Kidney (tissue), 14 donors: ENCODE measurements around the gene FBXW9. TPM values are rescaled to one million over a fixed set of nuclear protein-coding genes. Genes with fewer than 3 reads are reported as not detected.
A peak's percentile ranks its signal among the peaks of the same experiment; 100 is the strongest.

Experiments used
- DNase-seq, 5 donors: peaks; one replicate each; pipeline ENCODE4 v3.0.0-alpha.2; 2013 to 2020
- FAIRE-seq: peaks from 2 replicates; lab custom pipeline; 2012; peaks lifted over from hg19 to GRCh38; lab: Jason Lieb, UNC
- H3K27ac ChIP-seq, 2 donors: one replicate each; pipeline ENCODE4 v1.7.0; 2013; ENCODE audit warnings: low read depth in 2 of 2, low read length in 2 of 2, inconsistent platforms in 1 of 2
- H3K27me3 ChIP-seq: one replicate; pipeline ENCODE4 v1.7.1; 2013; ENCODE audit warnings: low read length, inconsistent platforms; ENCODE audit not compliant: control insufficient read depth, insufficient read depth
- H3K36me3 ChIP-seq, 3 donors: one replicate each; pipeline versions ENCODE4 v1.7.0 to v1.7.1; 2013; ENCODE audit warnings: low read length in 3 of 3, control low read depth in 1 of 3, inconsistent platforms in 1 of 3; ENCODE audit not compliant: insufficient read depth in 3 of 3, control insufficient read depth in 2 of 3
- H3K4me1 ChIP-seq, 3 donors: one replicate each; pipeline versions ENCODE4 v1.7.0 to v1.7.1; 2013; ENCODE audit warnings: low read length in 3 of 3, inconsistent platforms in 1 of 3, low read depth in 1 of 3; ENCODE audit not compliant: control insufficient read depth in 2 of 3, insufficient read depth in 2 of 3
- H3K4me3 ChIP-seq, 3 donors: one replicate each; pipeline versions ENCODE4 v1.7.0 to v1.8.1; 2013; ENCODE audit warnings: low read length in 3 of 3, control low read depth in 1 of 3, inconsistent platforms in 1 of 3
- H3K9ac ChIP-seq, 3 donors: one replicate each; pipeline versions ENCODE4 v1.7.0 to v1.7.1; 2013; ENCODE audit warnings: low read length in 3 of 3, control low read depth in 1 of 3, inconsistent platforms in 1 of 3
- H3K9me3 ChIP-seq, 3 donors: one replicate each; pipeline versions ENCODE4 v1.7.0 to v1.7.1; 2013; ENCODE audit warnings: low read length in 3 of 3, control low read depth in 1 of 3, inconsistent platforms in 1 of 3; ENCODE audit not compliant: control insufficient read depth in 2 of 3, insufficient read depth in 1 of 3
- CTCF ChIP-seq: IDR thresholded peaks from 3 replicates; pipeline ENCODE4 v1.5.1; 2012; ENCODE audit warnings: mild to moderate bottlenecking, moderate library complexity, borderline replicate concordance; ENCODE audit not compliant: insufficient read depth; ENCODE audit errors: extremely low read depth
- intact Hi-C: fragments of 100-400 bp; cut with DNase I; formaldehyde crosslinking; loops from one replicate; pipeline ENCODE4 v1.11.1; 2022
- polyA plus RNA-seq: library from polyadenylated mRNA; stranded (reverse); fragments of 350-450 nt; fragmentation: Illumina TruSeq; extraction: RNeasy Lipid Tissue Mini Kit (QIAGEN cat#74804); gene quantifications from one replicate; pipeline ENCODE4 v1.2.3, GENCODE V29; 2014; ENCODE audit warnings: low read depth, low replicate concordance; ENCODE audit not compliant: insufficient read depth
- total RNA-seq: library from RNA; stranded (reverse); fragmentation: NEBNext Ultra II Directional; extraction: Animal tissue kit (Norgen Biotek cat#: 25700); gene quantifications from one replicate; pipeline ENCODE4 v1.2.1, GENCODE V29; 2021
- donor health status: control.
- donor health status: control.
- donor health status: control.
- donor health status: control.
- donor health status: control.
- donor health status: DM: yes; HTN: yes; CAD: no.
- donor health status: Normal renal cell carcinoma (clear cell type).

FBXW9 gene
- total and polyA plus RNA-seq, 2 donors from 2014 or later = 11.4 to 14.9 TPM

GRCh38 chr19:12657966-12658365 lies 38.5 kb downstream of the FBXW9 start:
- Histone ChIP-seq H3K4me1 (no peaks in the 10 kb centered on the region), H3K36me3 (peaks cover 5 to 10% (median 6%) of the 10 kb centered on the region in 3 donors), H3K9ac (no peak overlapping the region), H3K4me3 (no peak overlapping the region), H3K9me3 (no peaks in the 10 kb centered on the region), H3K27ac (no peak overlapping the region), H3K27me3 (no peaks in the 10 kb centered on the region)
- peak in 1 of 5 donors; percentile 47 for DNase-seq
- intact Hi-C loops = no loop called here
- TF ChIP-seq CTCF = no peak
- no peak for FAIRE-seq

GRCh38 chr19:12656899-12657571 lies 39.4 kb downstream of the FBXW9 start:
- H3K36me3 ChIP-seq = peaks cover 5 to 10% (median 6%) of the 10 kb centered on the region in 3 donors
- H3K4me1 ChIP-seq = no peaks in the 10 kb centered on the region
- intact Hi-C loops = no loop called here

GRCh38 chr19:12655546-12655945 lies 40.9 kb downstream of the FBXW9 start:
- no peaks in the 10 kb centered on the region for H3K4me1 ChIP-seq
- DNase-seq (no peak), FAIRE-seq (no peak)
- H3K4me3 ChIP-seq = no peak overlapping the region
- no peaks in the 10 kb centered on the region for H3K9me3 ChIP-seq
- H3K36me3 ChIP-seq = peaks cover 2 to 10% (median 6%) of the 10 kb centered on the region in 3 donors
- intact Hi-C loops = no loop called here
- no peak for TF ChIP-seq CTCF
- no peaks in the 10 kb centered on the region for H3K27me3 ChIP-seq
- no peak overlapping the region for H3K27ac ChIP-seq
- H3K9ac ChIP-seq = no peak overlapping the region

More at GRCh38 chr19:12656899-12657571, 39.4 kb downstream of the FBXW9 start:
- no peak for FAIRE-seq
- no peak overlapping the region for H3K27ac ChIP-seq
- H3K27me3 ChIP-seq = no peaks in the 10 kb centered on the region
- no peak overlapping the region for H3K4me3 ChIP-seq
- no peaks in the 10 kb centered on the region for H3K9me3 ChIP-seq
- no peak for TF ChIP-seq CTCF
- peak in 1 of 5 donors; percentile 61 for DNase-seq
- H3K9ac ChIP-seq = no peak overlapping the region
